ENCODE measurements around the gene CREB3L2. TPM values are rescaled to one million over a fixed set of nuclear protein-coding genes. Genes with fewer than 3 reads are reported as not detected.

Gene CREB3L2
- polyA plus RNA-seq, 1 of the 3 experiments (the other 2 are of a cell fraction), result 22.9 TPM

DNA sequence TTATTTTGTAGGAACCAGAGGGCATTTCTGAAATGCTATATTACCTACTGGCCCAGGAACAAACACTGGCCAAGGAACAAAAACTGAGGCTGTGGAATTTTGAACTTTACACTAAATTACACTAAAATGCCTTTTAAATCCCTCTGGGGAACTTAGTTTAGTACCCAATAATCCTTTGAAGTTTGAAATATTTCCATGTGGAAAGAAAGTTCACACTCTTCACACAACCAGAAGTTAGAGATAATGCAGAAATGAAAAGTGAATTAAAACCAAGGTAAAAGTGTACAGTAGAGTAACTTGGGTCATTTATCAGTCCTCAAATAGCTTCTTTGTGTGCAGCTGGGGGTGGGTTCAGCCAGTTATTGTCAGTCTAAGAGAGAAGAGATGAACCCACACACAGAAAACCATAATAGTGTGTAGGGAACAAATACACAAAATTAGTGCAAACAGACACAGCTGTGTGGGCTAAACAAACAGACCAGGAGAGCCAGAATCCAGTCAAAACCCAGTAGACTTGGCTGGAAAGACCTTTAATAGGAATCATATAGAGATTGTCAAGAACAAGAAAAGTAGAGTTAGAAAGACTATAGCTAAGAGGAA is 108.6 kb downstream of the CREB3L2 start:
- Histone ChIP-seq H3F3A (replicated peaks; ENCODE audit: insufficient read depth) (peaks cover 3% of the 10 kb centered on the region), H2AFZ (ENCODE audit: low read depth) (no peak overlapping the region), H3K4me1 (ENCODE audit: control insufficient read depth in 1 of 2, insufficient read depth in 2 of 2, low read depth in 1 of 2, low read length in 1 of 2) (peaks cover 0 to 4% of the 10 kb centered on the region in 2 experiments; a peak in 1 of 4 replicates), H3K4me3 (ENCODE audit: low read depth in 2 of 2, low read length in 1 of 2) (no peak overlapping the region), H3K79me2 (ENCODE audit: insufficient read depth) (peaks cover 31% of the 10 kb centered on the region), H3K27ac (ENCODE audit: low read depth in 2 of 2, low read length in 1 of 2) (no peak overlapping the region), H4K20me1 (ENCODE audit: insufficient read depth) (no peaks in the 10 kb centered on the region), H3K9ac (no peak overlapping the region), H3K4me2 (no peak overlapping the region), H3K27me3 (ENCODE audit: insufficient read depth) (no peaks in the 10 kb centered on the region), H3K9me3 (no peaks in the 10 kb centered on the region), H3K36me3 (replicated peaks in 1 of 2; ENCODE audit: control insufficient read depth in 1 of 2, insufficient read depth in 2 of 2, low read length in 1 of 2) (peaks cover 58 to 85% of the 10 kb centered on the region in 2 experiments), H3K9me2 (no peaks in the 10 kb centered on the region)
- CTCF ChIA-PET, result interaction anchor here (0.8 to 14.3 kb wide), 7 partner anchors 9 to 287 kb away, joined by 3 to 131 read pairs (median 12); no protein-coding TSS in a partner anchor
- no peak for DNase-seq
- TF ChIP-seq RFX5 (IDR thresholded peaks at IDR 0.05; ENCODE audit: low read length) (no peak), EZH2phosphoT487 (IDR thresholded peaks at IDR 0.05; ENCODE audit: borderline replicate concordance, low read depth) (no peak), RXRA (IDR thresholded peaks at IDR 0.05; ENCODE audit: borderline replicate concordance, low read depth) (no peak), RAD21 (IDR thresholded peaks at IDR 0.05; ENCODE audit: low read length) (no peak), RCOR1 (IDR thresholded peaks at IDR 0.05; ENCODE audit: low read length) (no peak), GABPA (IDR thresholded peaks at IDR 0.05; ENCODE audit: low read depth) (no peak), EP300 (IDR thresholded peaks at IDR 0.05; ENCODE audit: borderline replicate concordance in 1 of 2, low read depth in 1 of 2, low read length in 1 of 2) (no peak)
- TF ChIP-seq, protein P1, sequence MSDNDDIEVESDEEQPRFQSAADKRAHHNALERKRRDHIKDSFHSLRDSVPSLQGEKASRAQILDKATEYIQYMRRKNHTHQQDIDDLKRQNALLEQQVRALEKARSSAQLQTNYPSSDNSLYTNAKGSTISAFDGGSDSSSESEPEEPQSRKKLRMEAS (IDR thresholded peaks at IDR 0.05; ENCODE audit: low read depth), result no peak
- POLR2A ChIA-PET, result no interaction called here

DNA sequence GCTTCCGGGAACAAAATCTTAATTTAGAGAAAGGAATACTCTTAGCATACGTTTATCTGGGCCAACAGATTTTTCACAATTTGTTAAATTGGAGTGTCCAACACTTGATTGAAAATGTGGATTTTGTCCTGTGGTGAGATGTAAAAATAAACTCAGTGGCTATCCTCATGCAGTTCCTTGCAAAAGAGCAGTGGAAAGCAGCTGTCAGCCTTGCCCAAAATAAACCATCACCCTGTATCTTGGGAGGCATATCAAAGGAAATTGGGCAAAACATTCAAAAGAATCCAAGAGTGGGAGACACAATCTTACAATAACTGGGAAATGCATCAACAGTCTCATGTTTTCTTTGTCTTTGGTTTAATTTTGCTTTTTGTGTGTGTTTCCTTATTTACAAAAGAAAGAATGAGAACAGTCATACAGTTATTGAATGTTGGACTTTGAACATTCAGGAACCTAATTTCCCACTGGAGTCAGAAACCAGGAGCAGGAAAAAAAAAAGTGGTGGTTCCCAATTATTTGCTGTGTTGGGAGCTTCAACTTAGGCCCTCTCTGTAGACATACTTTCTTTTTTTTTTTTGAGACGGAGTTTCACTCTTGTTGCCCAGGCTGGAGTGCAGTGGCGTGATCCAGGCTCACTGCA is 110.8 kb downstream of the CREB3L2 start:
- H2AFZ ChIP-seq (ENCODE audit: low read depth), result no peak overlapping the region
- peaks cover 1% of the 10 kb centered on the region for H3F3A ChIP-seq (replicated peaks; ENCODE audit: insufficient read depth)
- 97% methylated on average over 4 of the region's 4 CpGs for WGBS (ENCODE audit: low lambda C conversion rate)
- no peaks in the 10 kb centered on the region for H3K9me3 ChIP-seq
- H3K27me3 ChIP-seq (ENCODE audit: insufficient read depth), result no peaks in the 10 kb centered on the region
- no peak overlapping the region for H3K9ac ChIP-seq
- H4K20me1 ChIP-seq (ENCODE audit: insufficient read depth), result no peaks in the 10 kb centered on the region
- no peak overlapping the region for H3K4me3 ChIP-seq (ENCODE audit: low read depth in 2 of 2, low read length in 1 of 2)
- DNase-seq, result no peak
- POLR2A ChIA-PET, result no interaction called here
- H3K4me2 ChIP-seq, result no peak overlapping the region
- H3K4me1 ChIP-seq (ENCODE audit: control insufficient read depth in 1 of 2, insufficient read depth in 2 of 2, low read depth in 1 of 2, low read length in 1 of 2), result peaks cover 4 to 11% of the 10 kb centered on the region in 2 experiments; a peak in 2 of 4 replicates
- H3K9me2 ChIP-seq, result no peaks in the 10 kb centered on the region
- no peak for TF ChIP-seq JUND (IDR thresholded peaks at IDR 0.05)
- TF ChIP-seq, protein P2, sequence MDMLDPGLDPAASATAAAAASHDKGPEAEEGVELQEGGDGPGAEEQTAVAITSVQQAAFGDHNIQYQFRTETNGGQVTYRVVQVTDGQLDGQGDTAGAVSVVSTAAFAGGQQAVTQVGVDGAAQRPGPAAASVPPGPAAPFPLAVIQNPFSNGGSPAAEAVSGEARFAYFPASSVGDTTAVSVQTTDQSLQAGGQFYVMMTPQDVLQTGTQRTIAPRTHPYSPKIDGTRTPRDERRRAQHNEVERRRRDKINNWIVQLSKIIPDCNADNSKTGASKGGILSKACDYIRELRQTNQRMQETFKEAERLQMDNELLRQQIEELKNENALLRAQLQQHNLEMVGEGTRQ (IDR thresholded peaks at IDR 0.05; ENCODE audit: borderline replicate concordance, low read depth, low read length), result no peak
- TF ChIP-seq POLR2AphosphoS5 (IDR thresholded peaks at IDR 0.05; ENCODE audit: low read depth, low read length), result no peak
- no peak for TF ChIP-seq EP300 (IDR thresholded peaks at IDR 0.05; ENCODE audit: borderline replicate concordance in 1 of 2, low read depth in 1 of 2, low read length in 1 of 2)
- TF ChIP-seq MXI1 (IDR thresholded peaks at IDR 0.05; ENCODE audit: low read depth, low read length), result no peak
- TF ChIP-seq, protein P3, sequence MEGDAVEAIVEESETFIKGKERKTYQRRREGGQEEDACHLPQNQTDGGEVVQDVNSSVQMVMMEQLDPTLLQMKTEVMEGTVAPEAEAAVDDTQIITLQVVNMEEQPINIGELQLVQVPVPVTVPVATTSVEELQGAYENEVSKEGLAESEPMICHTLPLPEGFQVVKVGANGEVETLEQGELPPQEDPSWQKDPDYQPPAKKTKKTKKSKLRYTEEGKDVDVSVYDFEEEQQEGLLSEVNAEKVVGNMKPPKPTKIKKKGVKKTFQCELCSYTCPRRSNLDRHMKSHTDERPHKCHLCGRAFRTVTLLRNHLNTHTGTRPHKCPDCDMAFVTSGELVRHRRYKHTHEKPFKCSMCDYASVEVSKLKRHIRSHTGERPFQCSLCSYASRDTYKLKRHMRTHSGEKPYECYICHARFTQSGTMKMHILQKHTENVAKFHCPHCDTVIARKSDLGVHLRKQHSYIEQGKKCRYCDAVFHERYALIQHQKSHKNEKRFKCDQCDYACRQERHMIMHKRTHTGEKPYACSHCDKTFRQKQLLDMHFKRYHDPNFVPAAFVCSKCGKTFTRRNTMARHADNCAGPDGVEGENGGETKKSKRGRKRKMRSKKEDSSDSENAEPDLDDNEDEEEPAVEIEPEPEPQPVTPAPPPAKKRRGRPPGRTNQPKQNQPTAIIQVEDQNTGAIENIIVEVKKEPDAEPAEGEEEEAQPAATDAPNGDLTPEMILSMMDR (IDR thresholded peaks at IDR 0.05), result no peak
- no peak for TF ChIP-seq TAF1 (IDR thresholded peaks at IDR 0.05; ENCODE audit: borderline replicate concordance, low read depth, low read length)
- no peak overlapping the region for H3K27ac ChIP-seq (ENCODE audit: low read depth in 2 of 2, low read length in 1 of 2)
- CTCF ChIA-PET, result interaction anchor here (0.6 to 14.3 kb wide), 6 partner anchors 9 to 237 kb away, joined by 3 to 131 read pairs (median 6); no protein-coding TSS in a partner anchor
- H3K79me2 ChIP-seq (ENCODE audit: insufficient read depth), result peaks cover 16% of the 10 kb centered on the region
- peaks cover 50 to 64% of the 10 kb centered on the region in 2 experiments for H3K36me3 ChIP-seq (replicated peaks in 1 of 2; ENCODE audit: control insufficient read depth in 1 of 2, insufficient read depth in 2 of 2, low read length in 1 of 2)

All from SK-N-SH (cell line).